H1 (cell line): ENCODE results near the gene OR2AG1. TPM values are rescaled to one million over a fixed set of nuclear protein-coding genes. Genes with fewer than 3 reads are reported as not detected.

Experiments
- TCF12 ChIP-seq: IDR thresholded peaks from 2 replicates; pipeline ENCODE4 v1.6.1; 2011; ENCODE audit warnings: low read depth, mild to moderate bottlenecking, low read length
- polyA plus RNA-seq, 7 experiments: library from polyadenylated mRNA; depleted of rRNA in 3 of 7; stranded (reverse) in 5 of 7; unstranded in 2 of 7; fragments of >200 nt in 5 of 7; fragments of 200-250 nt in 2 of 7; gene quantifications; 1 replicate in 5 of 7; 2 replicates in 1 of 7; 4 replicates in 1 of 7; pipeline versions ENCODE4 v1.2.1 to v1.2.3, GENCODE V29; 2011 to 2013; ENCODE audit warnings: missing spikeins in 2 of 7, mixed read lengths in 2 of 7
- total RNA-seq: library from RNA; stranded (reverse); fragmentation: NEBNext Ultra II Directional; extraction: Animal tissue kit (Norgen Biotek cat#: 25700); gene quantifications from 2 replicates; pipeline ENCODE4 v1.2.1, GENCODE V29; 2021

Gene OR2AG1
- total and polyA plus RNA-seq, 2 of the 8 experiments (the other 6 are each of a cell fraction or from before 2014, with no cell fraction given): not detected

DNA sequence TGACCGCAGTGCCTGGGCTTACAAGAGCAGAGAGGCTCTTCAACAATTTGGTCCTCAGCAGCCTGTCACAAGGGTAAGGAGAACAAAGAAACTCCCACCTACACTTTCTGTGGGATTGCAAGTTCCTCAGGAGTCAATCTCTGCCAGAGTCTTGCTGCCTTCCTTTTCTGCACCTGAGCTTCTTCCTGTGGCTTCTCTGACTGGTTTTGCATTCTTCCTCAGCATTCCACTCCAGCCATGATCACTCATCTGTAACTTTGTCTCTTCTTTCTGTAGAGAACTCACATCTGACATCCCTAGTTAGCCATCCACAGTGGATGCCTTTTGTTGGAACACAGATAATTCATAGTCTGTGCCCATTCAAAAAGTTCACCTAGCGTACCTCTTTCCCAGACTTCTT lies 30.8 kb downstream of the OR2AG1 start (continued):
- TF ChIP-seq TCF12: no peak
